Ishikawa (cell line): ENCODE results near the gene SDSL.

Experiments used
- CEBPB ChIP-seq: IDR thresholded peaks from 2 replicates; pipeline ENCODE4 v1.6.1; 2012
- CREB1 ChIP-seq: IDR thresholded peaks from 2 replicates; pipeline ENCODE4 v1.6.1; 2012; ENCODE audit warnings: low read depth
- EP300 ChIP-seq: IDR thresholded peaks from 2 replicates; pipeline ENCODE4 v1.6.1; 2012; ENCODE audit warnings: borderline replicate concordance
- FOXM1 ChIP-seq: IDR thresholded peaks from 2 replicates; pipeline ENCODE4 v1.6.1; 2012; ENCODE audit warnings: low read depth, borderline replicate concordance
- MAX ChIP-seq: IDR thresholded peaks from 2 replicates; pipeline ENCODE4 v1.6.1; 2012
- NFIC ChIP-seq: IDR thresholded peaks from 2 replicates; pipeline ENCODE4 v1.6.1; 2012
- RAD21 ChIP-seq: IDR thresholded peaks from 2 replicates; pipeline ENCODE4 v1.6.1; 2012; ENCODE audit warnings: low read depth
- REST ChIP-seq: IDR thresholded peaks from 2 replicates; pipeline ENCODE4 v1.6.1; 2012; ENCODE audit warnings: low read depth, mild to moderate bottlenecking
- TAF1 ChIP-seq: IDR thresholded peaks from 2 replicates; pipeline ENCODE4 v1.6.1; 2012; ENCODE audit warnings: low read depth, mild to moderate bottlenecking
- ZBTB7A ChIP-seq: IDR thresholded peaks from 2 replicates; pipeline ENCODE4 v1.6.1; 2012; ENCODE audit warnings: low read depth

- TF ChIP-seq REST (no peak), ZBTB7A (no peak), NFIC (no peak), TAF1 (no peak), CEBPB (no peak), CREB1 (no peak), MAX (no peak), RAD21 (no peak), FOXM1 (no peak), EP300 (no peak)
Observed at GRCh38 chr12:113391650-113392337, 30.4 kb upstream of the SDSL start.
